HG02981 (cell line): ENCODE measurements around the gene ERP27.

ENCODE experiments used
- ATAC-seq: cut with Tn5 transposase; IDR thresholded peaks from one replicate; pipeline ENCODE4 v1.9.1; 2021; ENCODE audit warnings: mild to moderate bottlenecking, moderate library complexity; ENCODE audit not compliant: unreplicated experiment

ERP27 gene

GRCh38 chr12:14873440-14874185 lies 64.7 kb downstream of the ERP27 start:
- no peak for ATAC-seq

GRCh38 chr12:14871886-14872285 lies 66.5 kb downstream of the ERP27 start:
- ATAC-seq: no peak

- no peak for ATAC-seq
Observed at GRCh38 chr12:14871247-14871646, 67.1 kb downstream of the ERP27 start.

- ATAC-seq: no peak
Observed at GRCh38 chr12:14868916-14869506, 69.3 kb downstream of the ERP27 start.
